Fibroblast of lung (primary cell): ENCODE measurements around the gene CLEC17A. TPM values are rescaled to one million over a fixed set of nuclear protein-coding genes. Genes with fewer than 3 reads are reported as not detected.

Source experiments
- DNase-seq, 2 donors: peaks; one replicate each; pipeline versions ENCODE4 v3.0.0 to v3.0.0-alpha.2; 2010; ENCODE audit warnings: low read depth in 2 of 2
- H2AFZ ChIP-seq: 2 replicates; pipeline ENCODE4 v1.5.1; 2012; ENCODE audit warnings: low read length, control low read depth, inconsistent platforms
- H3K27ac ChIP-seq: 2 replicates; pipeline ENCODE4 v1.5.1; 2011; ENCODE audit warnings: low read length, control low read depth; ENCODE audit not compliant: insufficient read depth
- H3K27me3 ChIP-seq: 2 replicates; pipeline ENCODE4 v1.5.1; 2011; ENCODE audit warnings: mild to moderate bottlenecking, low read length; ENCODE audit not compliant: control insufficient read depth, insufficient read depth
- H3K36me3 ChIP-seq: 2 replicates; pipeline ENCODE4 v1.5.1; 2011; ENCODE audit warnings: low read length; ENCODE audit not compliant: control insufficient read depth, insufficient read depth
- H3K4me1 ChIP-seq: 2 replicates; pipeline ENCODE4 v1.5.1; 2011; ENCODE audit warnings: low read length; ENCODE audit not compliant: control insufficient read depth, insufficient read depth; ENCODE audit errors: extremely low read depth
- H3K4me2 ChIP-seq: 2 replicates; pipeline ENCODE4 v1.5.1; 2011; ENCODE audit warnings: low read length, control low read depth; ENCODE audit not compliant: insufficient read depth; ENCODE audit errors: extremely low read depth
- H3K4me3 ChIP-seq, 4 experiments: fragments of 200-600 bp in 1 of 4; sonication (generic) in 1 of 4; replicated peaks in 1 of 4; 2 replicates each; pipeline ENCODE4 v1.5.1; 2011 to 2016; ENCODE audit warnings: low read length in 4 of 4, low read depth in 3 of 4, mild to moderate bottlenecking in 3 of 4, control low read depth in 2 of 4, inconsistent platforms in 1 of 4, mixed read lengths in 1 of 4; ENCODE audit not compliant: insufficient read depth in 1 of 4; ENCODE audit errors: control extremely low read depth in 1 of 4
- H3K79me2 ChIP-seq: 2 replicates; pipeline ENCODE4 v1.5.1; 2012; ENCODE audit warnings: mild to moderate bottlenecking, low read length, inconsistent platforms; ENCODE audit not compliant: control insufficient read depth, insufficient read depth
- H3K9ac ChIP-seq: 2 replicates; pipeline ENCODE4 v1.5.1; 2011; ENCODE audit warnings: mild to moderate bottlenecking, low read length, control low read depth; ENCODE audit not compliant: insufficient read depth
- H3K9me3 ChIP-seq: 2 replicates; pipeline ENCODE4 v1.5.1; 2012; ENCODE audit warnings: low read depth, low read length; ENCODE audit not compliant: control insufficient read depth, insufficient read depth
- H4K20me1 ChIP-seq: 2 replicates; pipeline ENCODE4 v1.5.1; 2011; ENCODE audit warnings: low read length; ENCODE audit not compliant: control insufficient read depth, insufficient read depth; ENCODE audit errors: extremely low read depth
- EZH2 ChIP-seq: IDR thresholded peaks from 2 replicates; pipeline ENCODE4 v1.5.1; 2012; ENCODE audit warnings: low read length, control low read depth, mild to moderate bottlenecking; ENCODE audit errors: missing control alignments
- polyA plus RNA-seq, 2 donors: library from polyadenylated mRNA; depleted of rRNA in 1 of 2; stranded (reverse) in 1 of 2; unstranded in 1 of 2; fragments of >200 nt; gene quantifications; 2 replicates each; pipeline ENCODE4 v1.2.1, GENCODE V29; 2011 to 2012; ENCODE audit warnings: missing spikeins in 1 of 2
- total RNA-seq: library from RNA; depleted of rRNA; stranded (reverse); fragments of >200 nt; gene quantifications from 2 replicates; pipeline ENCODE4 v1.2.1, GENCODE V29; 2014
- TF ChIP-seq, protein P1 (sequence below), 2 donors: IDR thresholded peaks in 1 of 2; conservative IDR thresholded peaks in 1 of 2; 1 replicate in 1 of 2; 2 replicates in 1 of 2; pipeline ENCODE4 v1.5.1; 2011 to 2012; ENCODE audit warnings: low read length in 2 of 2, control low read depth in 1 of 2, inconsistent platforms in 1 of 2, low read depth in 1 of 2, mild to moderate bottlenecking in 1 of 2

CLEC17A gene
- total and polyA plus RNA-seq, 2 donors (not counting 1 experiment from before 2014, with no cell fraction given): 0.03 to 0.17 TPM

DNA sequence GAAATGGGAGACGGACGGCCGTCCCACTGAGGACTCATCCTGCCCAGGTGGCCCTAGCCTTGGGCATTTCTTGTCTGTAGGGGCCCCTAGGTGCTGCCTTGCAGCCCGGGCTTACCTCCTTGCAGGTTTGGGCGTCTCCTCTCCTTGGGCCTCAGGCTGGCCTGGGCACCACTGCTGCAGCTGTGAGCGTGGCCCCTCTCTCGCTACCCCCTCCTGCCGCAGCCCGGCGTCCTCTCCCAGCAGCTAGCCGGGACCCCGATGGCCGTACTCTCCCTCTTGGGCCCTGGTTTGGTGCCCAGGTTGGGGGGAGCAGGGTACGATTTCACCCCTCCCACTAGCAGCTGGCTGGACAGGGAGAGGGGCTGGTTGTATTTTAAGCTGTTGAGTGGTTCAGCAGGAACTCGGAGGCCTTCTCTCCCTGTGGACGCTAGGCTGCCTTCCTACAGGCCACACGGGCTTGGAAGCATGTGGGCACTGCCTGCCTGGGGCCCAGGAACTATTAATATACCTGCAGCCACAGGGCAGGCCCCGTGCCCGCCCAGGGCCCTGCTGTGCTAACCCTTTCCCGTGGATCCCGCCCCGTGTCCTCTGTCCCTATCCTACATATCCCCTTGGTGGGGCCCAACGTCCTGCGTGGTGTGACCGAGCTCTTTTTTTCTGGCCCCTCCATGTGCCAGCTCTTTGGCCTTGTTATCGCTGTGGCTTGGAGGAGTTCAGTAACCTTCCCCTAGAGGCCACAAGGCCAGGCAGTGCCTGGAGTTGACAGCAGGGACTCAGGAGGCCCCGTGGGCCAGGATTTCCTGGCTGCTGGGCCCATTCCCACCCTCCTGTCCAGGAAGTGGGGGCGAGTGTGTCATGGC lies 22.7 kb upstream of the CLEC17A start:
- Histone ChIP-seq H3K4me1 (peaks cover 7% of the 10 kb centered on the region), H3K4me3 (no peak overlapping the region), H4K20me1 (no peaks in the 10 kb centered on the region), H3K27me3 (no peaks in the 10 kb centered on the region), H3K79me2 (peaks cover 2% of the 10 kb centered on the region), H3K9me3 (no peaks in the 10 kb centered on the region), H3K9ac (no peak overlapping the region), H3K4me2 (no peak overlapping the region), H3K27ac (no peak overlapping the region), H2AFZ (no peak overlapping the region), H3K36me3 (no peaks in the 10 kb centered on the region)
- DNase-seq: no peak
- no peak for TF ChIP-seq EZH2
- TF ChIP-seq, protein P1, sequence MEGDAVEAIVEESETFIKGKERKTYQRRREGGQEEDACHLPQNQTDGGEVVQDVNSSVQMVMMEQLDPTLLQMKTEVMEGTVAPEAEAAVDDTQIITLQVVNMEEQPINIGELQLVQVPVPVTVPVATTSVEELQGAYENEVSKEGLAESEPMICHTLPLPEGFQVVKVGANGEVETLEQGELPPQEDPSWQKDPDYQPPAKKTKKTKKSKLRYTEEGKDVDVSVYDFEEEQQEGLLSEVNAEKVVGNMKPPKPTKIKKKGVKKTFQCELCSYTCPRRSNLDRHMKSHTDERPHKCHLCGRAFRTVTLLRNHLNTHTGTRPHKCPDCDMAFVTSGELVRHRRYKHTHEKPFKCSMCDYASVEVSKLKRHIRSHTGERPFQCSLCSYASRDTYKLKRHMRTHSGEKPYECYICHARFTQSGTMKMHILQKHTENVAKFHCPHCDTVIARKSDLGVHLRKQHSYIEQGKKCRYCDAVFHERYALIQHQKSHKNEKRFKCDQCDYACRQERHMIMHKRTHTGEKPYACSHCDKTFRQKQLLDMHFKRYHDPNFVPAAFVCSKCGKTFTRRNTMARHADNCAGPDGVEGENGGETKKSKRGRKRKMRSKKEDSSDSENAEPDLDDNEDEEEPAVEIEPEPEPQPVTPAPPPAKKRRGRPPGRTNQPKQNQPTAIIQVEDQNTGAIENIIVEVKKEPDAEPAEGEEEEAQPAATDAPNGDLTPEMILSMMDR (conservative IDR thresholded peaks at IDR 0.05 in 1 of 2, IDR thresholded peaks at IDR 0.05 in 1 of 2; ENCODE audit: low read depth in 1 of 2, low read length in 2 of 2): no peak

DNA sequence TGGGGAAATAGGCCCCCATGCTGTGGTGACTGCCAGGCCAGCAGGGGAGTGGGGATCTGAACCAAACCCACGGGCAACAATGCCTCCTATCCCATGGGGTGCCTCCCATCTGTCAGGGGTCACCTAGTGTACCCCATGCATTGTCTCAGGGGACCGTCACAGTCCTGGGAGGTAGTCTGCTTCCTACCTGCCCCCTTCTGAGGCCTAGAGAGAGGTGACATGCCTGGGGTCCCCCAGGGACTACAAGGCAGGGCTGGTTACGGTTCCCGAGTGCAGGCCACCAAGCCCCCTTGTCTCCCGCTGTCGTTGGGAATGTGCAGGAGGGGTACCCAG lies 22.1 kb upstream of the CLEC17A start:
- Histone ChIP-seq H3K4me2 (no peak overlapping the region), H3K4me1 (peaks cover 7% of the 10 kb centered on the region), H3K79me2 (peaks cover 2% of the 10 kb centered on the region), H3K4me3 (no peak overlapping the region), H2AFZ (no peak overlapping the region), H3K9ac (no peak overlapping the region), H3K27ac (no peak overlapping the region), H4K20me1 (no peaks in the 10 kb centered on the region), H3K9me3 (no peaks in the 10 kb centered on the region), H3K36me3 (no peaks in the 10 kb centered on the region), H3K27me3 (no peaks in the 10 kb centered on the region)
- no peak for TF ChIP-seq EZH2
- TF ChIP-seq, protein P1 (conservative IDR thresholded peaks at IDR 0.05 in 1 of 2, IDR thresholded peaks at IDR 0.05 in 1 of 2; ENCODE audit: low read depth in 1 of 2, low read length in 2 of 2): no peak
- DNase-seq: no peak

DNA sequence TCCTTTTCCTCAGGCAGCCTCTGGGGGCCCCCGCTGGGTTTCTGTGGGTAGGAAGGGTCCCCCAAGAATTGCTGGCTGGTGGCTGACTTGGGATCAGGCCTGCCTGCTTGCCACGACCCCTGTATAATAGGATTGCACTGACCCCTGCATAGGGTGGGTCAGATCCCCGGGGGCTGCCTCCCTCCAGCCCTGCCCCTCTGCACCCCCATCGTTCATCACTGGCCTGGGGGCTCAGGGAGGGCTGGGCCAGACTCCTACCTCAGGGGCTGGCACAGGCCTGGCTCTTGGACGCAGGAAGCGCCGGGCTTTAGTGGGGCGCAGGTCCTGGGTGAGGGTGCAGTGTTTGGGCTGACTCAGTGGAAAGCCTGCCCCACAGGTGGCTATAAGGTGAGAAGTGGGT lies 21.6 kb upstream of the CLEC17A start:
- H2AFZ ChIP-seq: no peak overlapping the region
- H3K4me1 ChIP-seq: peaks cover 7% of the 10 kb centered on the region
- H3K27me3 ChIP-seq: no peaks in the 10 kb centered on the region
- peaks cover 2% of the 10 kb centered on the region for H3K79me2 ChIP-seq
- peak overlapping the region; percentile 13 for H3K4me2 ChIP-seq
- peaks cover 2% of the 10 kb centered on the region for H3K36me3 ChIP-seq
- TF ChIP-seq, protein P1 (conservative IDR thresholded peaks at IDR 0.05 in 1 of 2, IDR thresholded peaks at IDR 0.05 in 1 of 2; ENCODE audit: low read depth in 1 of 2, low read length in 2 of 2): no peak
- no peak for TF ChIP-seq EZH2
- peak overlapping the region; percentile 65 for H3K9ac ChIP-seq
- peak overlapping the region; percentile 65 for H3K27ac ChIP-seq
- H3K4me3 ChIP-seq: no peak overlapping the region
- no peaks in the 10 kb centered on the region for H3K9me3 ChIP-seq
- DNase-seq: no peak
- H4K20me1 ChIP-seq: no peaks in the 10 kb centered on the region
